A673 (cell line): Measurements from ENCODE around the gene RMI1. TPM values are rescaled to one million over a fixed set of nuclear protein-coding genes. Genes with fewer than 3 reads are reported as not detected.
A peak's percentile ranks its signal among the peaks of the same experiment; 100 is the strongest.

Experiments used
- Bru-seq: library from RNA; stranded (reverse); fragments of 400-500 nt; gene quantifications from one replicate; lab custom pipeline; 2021; lab: Mats Ljungman, UMichigan
- BruChase-seq, 2 experiments: library from RNA; stranded (reverse); fragments of 400-500 nt; gene quantifications; one replicate each; lab custom pipeline; 2021; lab: Mats Ljungman, UMichigan
- BruUV-seq: library from RNA; stranded (reverse); fragments of 400-500 nt; replicated peaks from 2 replicates; lab custom pipeline; 2021; lab: Mats Ljungman, UMichigan
- CTCF ChIA-PET: fragments of 300-600 bp; sonication (Branson Sonifier 250); formaldehyde crosslinking; loops from one replicate; lab custom pipeline; 2022; ENCODE audit warnings: antibody characterized with exemption; lab: Charles Lee
- POLR2A ChIA-PET: fragments of 300-600 bp; sonication (Branson Sonifier 250); formaldehyde crosslinking; loops from one replicate; lab custom pipeline; 2022; ENCODE audit warnings: antibody characterized with exemption; ENCODE audit not compliant: low non-redundant PET; lab: Charles Lee
- DNase-seq: peaks from one replicate; pipeline ENCODE4 v3.0.0-alpha.2; 2015; ENCODE audit warnings: low spot score
- H3K27ac ChIP-seq: fragments of 200-600 bp; sonication (generic); 2 replicates; pipeline ENCODE4 v1.5.1; 2016; ENCODE audit warnings: mixed run types, low read depth, mild to moderate bottlenecking, mixed read lengths, antibody characterized with exemption, low read length; ENCODE audit not compliant: poor library complexity, severe bottlenecking
- H3K27me3 ChIP-seq: fragments of 200-600 bp; sonication (generic); replicated peaks from 2 replicates; pipeline ENCODE4 v1.6.1; 2017; ENCODE audit warnings: mixed run types, low read depth, mild to moderate bottlenecking, mixed read lengths, antibody characterized with exemption, low read length; ENCODE audit not compliant: insufficient read depth, poor library complexity
- H3K36me3 ChIP-seq: fragments of 200-600 bp; sonication (generic); 2 replicates; pipeline ENCODE4 v1.6.1; 2016; ENCODE audit warnings: mixed run types, mild to moderate bottlenecking, mixed read lengths, antibody characterized with exemption, low read length; ENCODE audit not compliant: insufficient read depth, poor library complexity, severe bottlenecking
- H3K4me1 ChIP-seq: fragments of 200-600 bp; sonication (generic); 2 replicates; pipeline ENCODE4 v1.6.1; 2017; ENCODE audit warnings: mixed run types, mild to moderate bottlenecking, mixed read lengths, antibody characterized with exemption, low read length; ENCODE audit not compliant: insufficient read depth, poor library complexity, severe bottlenecking
- H3K4me3 ChIP-seq: fragments of 200-600 bp; sonication (generic); 2 replicates; pipeline ENCODE4 v1.5.1; 2016; ENCODE audit warnings: low read depth, mixed run types, mild to moderate bottlenecking, mixed read lengths, low read length; ENCODE audit not compliant: poor library complexity, severe bottlenecking
- H3K9me3 ChIP-seq: fragments of 200-600 bp; sonication (generic); 2 replicates; pipeline ENCODE4 v1.6.1; 2016; ENCODE audit warnings: mixed run types, low read depth, mild to moderate bottlenecking, mixed read lengths, antibody characterized with exemption, low read length; ENCODE audit not compliant: poor library complexity, severe bottlenecking
- CTCF ChIP-seq: fragments of 300-800, 200-600 bp; sonication (generic); conservative IDR thresholded peaks from 2 replicates; pipeline ENCODE4 v1.5.1; 2017; ENCODE audit warnings: low read depth, mild to moderate bottlenecking, antibody characterized with exemption, low read length, moderate library complexity, mixed read lengths
- EZH2 ChIP-seq: fragments of 200-600 bp; sonication (generic); IDR thresholded peaks from 2 replicates; pipeline ENCODE4 v1.6.1; 2017; ENCODE audit warnings: borderline replicate concordance, low read depth, mild to moderate bottlenecking, mixed read lengths, antibody characterized with exemption, low read length; ENCODE audit not compliant: poor library complexity, severe bottlenecking
- intact Hi-C: fragments of 100-400 bp; cut with micrococcal nuclease; formaldehyde crosslinking; loops from one replicate; pipeline ENCODE4 v1.10.0; 2022; ENCODE audit not compliant: unreplicated experiment
- long read RNA-seq: library from polyadenylated mRNA; stranded (forward); transcript quantifications from one replicate; pipeline ENCODE4 v2.0.0, GENCODE V29; 2022
- total RNA-seq: library from RNA; stranded (reverse); gene quantifications from 2 replicates; pipeline ENCODE4 v1.2.3, GENCODE V29; 2021

RMI1 gene
- total RNA-seq (32.2 and 36.4 TPM in 2 replicates), Bru-seq, nascent RNA (percentile 96 among the genes with signal in this experiment), BruChase-seq, experiment 1, labeled RNA remaining after a 2-hour chase (percentile 96 among the genes with signal in this experiment), BruChase-seq, experiment 2, labeled RNA remaining after a 6-hour chase (percentile 86 among the genes with signal in this experiment)
- long read RNA-seq, transcript RMI1-202 (3 exons, 1,553 nt): major isoform, 13 of 21 reads
- long read RNA-seq, partial matches to known transcripts: 0 of 21 reads
- long read RNA-seq, other reads (novel, unspliced or antisense): 4 of 21 reads

DNA sequence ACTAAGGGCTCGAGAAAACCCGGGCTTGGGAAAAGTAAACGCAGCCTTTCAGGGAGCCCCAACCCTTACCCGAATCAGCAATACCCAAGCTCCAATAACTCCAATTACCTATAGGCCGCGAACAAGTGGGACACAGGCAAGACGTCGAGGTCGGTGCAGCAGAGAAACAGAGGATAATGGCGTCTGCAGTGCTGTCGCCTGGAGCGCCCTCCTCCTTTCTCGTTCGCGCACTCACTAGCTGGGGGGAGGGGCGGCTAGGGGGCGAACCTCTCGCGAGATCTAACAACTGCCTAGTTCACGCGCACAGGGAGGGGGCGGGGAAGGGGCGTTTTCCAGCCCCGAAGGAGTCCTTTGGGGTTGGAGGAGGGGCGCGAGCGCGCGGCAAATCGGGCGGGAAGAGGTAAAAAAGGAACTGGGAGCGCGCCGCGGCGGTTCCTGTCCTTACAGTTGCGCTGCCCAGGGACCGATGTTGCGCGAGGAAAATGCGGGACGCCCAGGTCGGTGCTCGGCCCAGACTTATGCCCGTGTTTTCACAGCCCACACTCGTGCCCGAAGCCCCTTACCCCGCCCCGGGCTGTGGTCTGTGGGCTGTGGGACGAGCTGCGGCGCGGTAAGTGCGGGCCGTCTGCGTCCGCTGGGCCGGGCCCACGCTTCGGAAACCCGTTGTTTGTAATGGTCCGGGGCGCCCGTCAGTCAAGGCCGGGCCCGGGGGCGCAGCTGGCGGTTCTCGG is at the start of gene RMI1:
RMI1 (plus strand) TSS at position 411 of the 731 bp plus-strand sequence. CDS start 20,182 bp downstream, outside the sequence.
- ChIA-PET CTCF (no interaction called here), POLR2A (interaction anchor here (0.6 to 0.7 kb wide), 2 partner anchors 16 to 189 kb away, joined by 3 to 6 read pairs; no protein-coding TSS in a partner anchor)
- intact Hi-C loops: no loop called here
- peak; percentile 99 for DNase-seq
- peaks cover 37% of the 10 kb centered on the region for H3K36me3 ChIP-seq
- H3K27me3 ChIP-seq: no peaks in the 10 kb centered on the region
- TF ChIP-seq EZH2 (no peak), CTCF (peak; percentile 34)
- no TSS peak for BruUV-seq
- H3K4me3 ChIP-seq: peak within 1 kb of the TSS; percentile 86
- no peaks in the 10 kb centered on the region for H3K9me3 ChIP-seq
- H3K27ac ChIP-seq: peak within 1 kb of the TSS; percentile 99
- H3K4me1 ChIP-seq: peaks cover 45% of the 10 kb centered on the region

GRCh38 chr9:83930881-83931280 is 49.7 kb upstream of the RMI1 start:
- H3K36me3 ChIP-seq: no peaks in the 10 kb centered on the region
- no peak for DNase-seq
- TF ChIP-seq CTCF: no peak
- TF ChIP-seq EZH2: no peak
- CTCF ChIA-PET: no interaction called here
- POLR2A ChIA-PET: no interaction called here
- intact Hi-C loops: no loop called here
- H3K4me1 ChIP-seq: peaks cover 41% of the 10 kb centered on the region
- H3K27me3 ChIP-seq: no peaks in the 10 kb centered on the region
- no peaks in the 10 kb centered on the region for H3K9me3 ChIP-seq
- H3K4me3 ChIP-seq: no peak overlapping the region
- peak overlapping the region; percentile 68 for H3K27ac ChIP-seq
- BruUV-seq: no TSS peak

DNA sequence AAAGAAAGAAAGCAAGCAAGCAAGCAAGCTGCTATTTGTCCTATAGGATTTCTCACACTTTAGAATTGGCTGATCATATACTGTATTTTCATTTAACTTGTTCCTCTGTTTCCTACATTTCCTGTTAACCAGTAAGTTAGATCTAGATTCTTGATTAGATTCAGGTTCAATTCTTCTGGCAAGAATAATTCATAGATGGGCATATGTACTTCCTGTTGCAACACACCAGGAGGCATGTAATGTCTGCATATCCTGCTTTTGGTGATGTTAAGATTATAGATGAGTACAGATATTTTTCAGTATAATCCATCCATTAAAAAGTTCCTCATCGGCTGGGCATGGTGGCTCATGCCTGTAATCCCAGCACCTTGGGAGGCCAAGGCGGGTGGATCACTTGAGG is 48.6 kb upstream of the RMI1 start:
- CTCF ChIA-PET: no interaction called here
- no TSS peak for BruUV-seq
- POLR2A ChIA-PET: no interaction called here
- Histone ChIP-seq H3K36me3 (no peaks in the 10 kb centered on the region), H3K4me1 (peaks cover 46% of the 10 kb centered on the region), H3K27me3 (no peaks in the 10 kb centered on the region), H3K9me3 (no peaks in the 10 kb centered on the region), H3K4me3 (no peak overlapping the region), H3K27ac (peak overlapping the region; percentile 68)
- peak; percentile 70 for DNase-seq
- TF ChIP-seq EZH2 (no peak), CTCF (no peak)
- intact Hi-C loops: no loop called here
